Fibroblast of pulmonary artery (primary cell): ENCODE data around the gene ST6GALNAC4.
A peak's percentile ranks its signal among the peaks of the same experiment; 100 is the strongest.

Source experiments
- DNase-seq: peaks from one replicate; pipeline ENCODE4 v3.0.0-alpha.2; 2010; ENCODE audit warnings: low read depth
- H3K4me3 ChIP-seq: replicated peaks from 2 replicates; pipeline ENCODE4 v1.5.1; 2011; ENCODE audit warnings: low read depth, mild to moderate bottlenecking, control low read depth, low read length, moderate library complexity
- TF ChIP-seq, protein P1 (sequence below): IDR thresholded peaks from 2 replicates; pipeline ENCODE4 v1.5.1; 2011; ENCODE audit warnings: mild to moderate bottlenecking, control low read depth, low read length, inconsistent platforms; ENCODE audit errors: missing control alignments

ST6GALNAC4 gene

DNA sequence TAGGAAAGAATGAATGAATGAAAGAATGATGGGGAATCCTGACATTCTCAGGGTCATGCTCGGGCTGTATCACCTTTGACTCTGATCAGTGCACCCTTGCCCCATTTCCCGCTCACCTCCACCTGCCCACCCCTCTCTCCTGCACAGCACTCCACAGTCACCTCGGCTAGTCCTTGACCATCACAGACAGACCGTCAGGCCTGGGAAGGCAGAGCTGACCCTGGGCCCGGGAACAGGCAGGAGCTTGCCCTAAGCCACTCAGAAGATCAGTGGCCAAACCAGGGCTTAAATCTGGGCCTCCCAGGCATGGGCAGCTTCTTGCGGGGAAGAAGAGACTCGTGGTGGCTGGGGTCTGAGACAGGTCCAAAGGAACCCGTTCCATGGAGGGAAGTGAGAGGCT lies 21.0 kb downstream of the ST6GALNAC4 start:
- H3K4me3 ChIP-seq, result no peak overlapping the region
- DNase-seq, result no peak

GRCh38 chr9:127893392-127893791 lies 23.4 kb downstream of the ST6GALNAC4 start:
- no peak for DNase-seq
- TF ChIP-seq, protein P1, sequence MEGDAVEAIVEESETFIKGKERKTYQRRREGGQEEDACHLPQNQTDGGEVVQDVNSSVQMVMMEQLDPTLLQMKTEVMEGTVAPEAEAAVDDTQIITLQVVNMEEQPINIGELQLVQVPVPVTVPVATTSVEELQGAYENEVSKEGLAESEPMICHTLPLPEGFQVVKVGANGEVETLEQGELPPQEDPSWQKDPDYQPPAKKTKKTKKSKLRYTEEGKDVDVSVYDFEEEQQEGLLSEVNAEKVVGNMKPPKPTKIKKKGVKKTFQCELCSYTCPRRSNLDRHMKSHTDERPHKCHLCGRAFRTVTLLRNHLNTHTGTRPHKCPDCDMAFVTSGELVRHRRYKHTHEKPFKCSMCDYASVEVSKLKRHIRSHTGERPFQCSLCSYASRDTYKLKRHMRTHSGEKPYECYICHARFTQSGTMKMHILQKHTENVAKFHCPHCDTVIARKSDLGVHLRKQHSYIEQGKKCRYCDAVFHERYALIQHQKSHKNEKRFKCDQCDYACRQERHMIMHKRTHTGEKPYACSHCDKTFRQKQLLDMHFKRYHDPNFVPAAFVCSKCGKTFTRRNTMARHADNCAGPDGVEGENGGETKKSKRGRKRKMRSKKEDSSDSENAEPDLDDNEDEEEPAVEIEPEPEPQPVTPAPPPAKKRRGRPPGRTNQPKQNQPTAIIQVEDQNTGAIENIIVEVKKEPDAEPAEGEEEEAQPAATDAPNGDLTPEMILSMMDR, result no peak
- no peak overlapping the region for H3K4me3 ChIP-seq

More for the DNA sequence above, 21.0 kb downstream of the ST6GALNAC4 start:
- TF ChIP-seq, protein P1, result no peak

DNA sequence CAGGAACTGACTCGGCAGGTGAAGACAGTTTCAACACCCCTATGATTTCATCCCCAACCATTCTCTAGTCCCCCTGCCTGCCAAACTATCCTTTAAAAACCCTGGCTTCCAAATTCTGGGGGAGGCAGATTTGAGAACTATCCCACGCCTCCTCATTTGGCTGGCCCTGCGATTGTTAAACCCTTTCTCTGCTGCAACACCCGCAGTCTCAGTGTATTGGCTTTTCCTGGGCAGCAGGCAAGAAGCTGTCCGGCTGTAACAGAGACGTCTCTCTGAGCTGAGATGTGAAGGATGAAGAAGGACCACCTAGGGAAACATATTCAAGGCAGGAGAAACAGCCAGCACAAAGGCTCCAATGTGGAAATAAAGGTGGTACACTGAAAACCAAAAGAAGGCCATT lies 24.0 kb downstream of the ST6GALNAC4 start:
- no peak for DNase-seq
- no peak overlapping the region for H3K4me3 ChIP-seq
- TF ChIP-seq, protein P1, result no peak

DNA sequence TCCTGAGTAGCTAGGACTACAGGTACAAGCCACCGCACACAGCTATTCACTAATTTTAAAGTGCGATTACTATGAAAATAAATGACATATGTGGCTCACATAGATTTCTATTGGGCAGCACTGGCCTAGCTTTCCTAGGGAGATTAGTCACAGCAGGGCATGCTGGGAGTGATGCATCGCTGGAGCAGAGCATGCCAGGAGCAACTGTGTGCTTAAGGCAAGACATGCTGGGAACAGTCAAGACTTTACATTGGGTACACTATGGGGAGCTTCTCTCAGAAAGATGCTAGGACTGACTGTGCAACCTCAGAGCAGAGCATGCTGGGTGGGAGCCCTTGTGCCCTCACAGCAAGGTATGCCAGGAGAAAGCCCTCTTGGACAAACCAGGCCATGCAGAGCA lies 26.8 kb downstream of the ST6GALNAC4 start:
- TF ChIP-seq, protein P1, result no peak
- no peak for DNase-seq
- no peak overlapping the region for H3K4me3 ChIP-seq

DNA sequence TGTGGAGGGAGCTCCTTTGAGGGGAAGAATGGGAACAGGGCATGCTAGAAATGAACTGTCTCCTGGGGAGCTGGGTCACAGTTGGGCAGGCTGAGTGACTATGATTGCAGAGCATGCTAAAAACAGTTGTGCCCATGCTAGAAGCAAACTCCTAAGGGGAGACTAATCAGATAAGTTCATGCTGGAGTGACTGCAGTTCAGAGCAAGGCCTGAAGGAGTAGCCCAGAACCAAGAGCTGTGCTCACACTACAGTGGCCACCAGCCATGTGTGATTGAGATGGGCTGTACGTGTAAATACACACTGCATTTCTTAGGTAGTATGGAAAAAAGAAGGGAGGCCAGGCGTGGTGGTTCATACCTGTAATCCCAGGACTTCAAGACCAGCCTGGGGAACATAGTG lies 29.0 kb downstream of the ST6GALNAC4 start:
- H3K4me3 ChIP-seq, result no peak overlapping the region
- DNase-seq, result no peak
- TF ChIP-seq, protein P1, result peak; percentile 22

DNA sequence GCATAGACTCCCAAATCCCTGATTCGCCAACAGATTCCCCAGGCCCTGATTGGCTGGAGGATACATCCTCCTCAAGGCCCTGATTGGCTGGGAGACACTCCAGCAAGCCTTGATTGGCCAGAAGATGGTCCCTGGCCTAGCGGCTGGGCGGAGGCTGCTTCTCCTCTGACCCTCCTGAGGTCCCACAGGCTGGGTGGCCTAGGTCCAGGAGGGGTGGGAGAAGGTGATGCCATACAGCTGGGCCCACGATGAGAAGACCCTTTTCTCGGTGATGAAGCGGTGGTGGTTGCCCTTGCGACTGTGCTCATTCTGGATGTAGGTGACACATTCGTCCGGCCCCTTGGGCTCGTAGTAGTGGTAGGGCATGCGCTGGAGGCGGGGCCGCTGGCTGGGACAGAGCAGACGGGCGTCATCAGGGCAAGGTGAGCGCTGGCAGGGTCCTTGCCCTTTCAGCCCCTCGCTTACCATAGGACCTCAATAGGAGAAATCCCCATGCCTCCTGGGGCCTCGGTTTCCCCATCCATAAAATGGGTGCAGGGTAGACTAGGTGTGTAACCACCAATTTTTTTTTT lies 30.4 kb downstream of the ST6GALNAC4 start:
- DNase-seq, result no peak
- TF ChIP-seq, protein P1, result no peak
- H3K4me3 ChIP-seq, result no peak overlapping the region

DNA sequence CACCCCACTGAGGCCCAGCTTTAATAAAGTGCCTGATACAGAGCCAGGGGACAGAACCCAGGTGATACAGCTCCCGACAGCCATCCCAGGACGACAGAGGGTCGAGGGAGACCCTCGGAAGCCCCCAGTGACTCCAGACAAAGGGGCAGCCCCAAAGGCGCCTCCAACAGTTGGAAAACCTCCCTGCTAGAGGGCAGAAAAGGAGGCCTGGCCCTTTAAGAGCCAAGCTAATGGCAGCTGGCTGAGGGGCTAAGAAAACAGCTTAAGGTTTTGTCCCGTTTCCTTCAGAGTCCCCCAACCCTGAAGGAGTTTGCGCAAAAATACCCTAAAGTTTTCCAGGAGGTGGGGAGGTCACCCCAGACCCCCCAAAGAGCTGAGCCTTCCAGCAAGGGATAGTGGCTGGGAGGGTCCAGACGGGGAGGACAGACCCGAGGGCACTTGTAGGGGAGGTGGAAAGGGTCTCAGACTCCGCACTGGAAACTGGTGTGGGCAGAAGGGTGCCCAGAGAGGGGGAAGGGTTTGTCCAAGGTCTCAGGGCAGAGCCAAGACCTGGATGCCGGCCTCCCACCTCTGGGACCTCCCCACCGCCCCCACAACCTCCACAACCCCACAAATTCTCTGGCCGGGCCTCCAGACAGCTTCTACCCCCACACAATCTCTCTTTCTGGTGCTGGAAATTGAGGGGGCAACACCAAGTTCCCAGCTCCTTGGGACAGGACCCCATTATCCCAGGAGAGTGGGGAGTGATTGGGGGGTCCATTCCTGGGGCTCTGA lies 31.1 kb downstream of the ST6GALNAC4 start:
- H3K4me3 ChIP-seq, result no peak overlapping the region
- no peak for DNase-seq
- TF ChIP-seq, protein P1, result no peak
